SJSA1 (cell line): ENCODE results near the gene TSC1. TPM values are rescaled to one million over a fixed set of nuclear protein-coding genes. Genes with fewer than 3 reads are reported as not detected.

Experiments
- DNase-seq, 2 experiments: peaks; one replicate each; pipeline ENCODE4 v3.0.0-alpha.2; 2015 to 2020; ENCODE audit warnings: low spot score in 2 of 2, low read depth in 1 of 2
- H3K27ac ChIP-seq: fragments of 250-450 bp; sonication (Bioruptor Pico); 2 replicates; pipeline ENCODE4 v1.5.1; 2020; ENCODE audit warnings: mild to moderate bottlenecking, moderate library complexity
- H3K27me3 ChIP-seq: fragments of 250-450 bp; sonication (Bioruptor Pico); replicated peaks from 2 replicates; pipeline ENCODE4 v1.5.1; 2020; ENCODE audit warnings: mild to moderate bottlenecking, moderate library complexity
- H3K36me3 ChIP-seq: fragments of 250-450 bp; sonication (Bioruptor Pico); 2 replicates; pipeline ENCODE4 v1.5.1; 2020; ENCODE audit warnings: mild to moderate bottlenecking
- H3K4me1 ChIP-seq: fragments of 250-450 bp; sonication (Bioruptor Pico); replicated peaks from 2 replicates; pipeline ENCODE4 v1.6.1; 2021; ENCODE audit warnings: mild to moderate bottlenecking
- H3K4me3 ChIP-seq: fragments of 250-450 bp; sonication (Bioruptor Pico); 2 replicates; pipeline ENCODE4 v1.5.1; 2020; ENCODE audit warnings: mild to moderate bottlenecking
- H3K9me3 ChIP-seq: fragments of 250-450 bp; sonication (Bioruptor Pico); replicated peaks from 2 replicates; pipeline ENCODE4 v1.5.1; 2020; ENCODE audit warnings: mild to moderate bottlenecking
- total RNA-seq: library from RNA; depleted of rRNA; stranded (reverse); fragments of >200 nt; shearing (Covaris generic); gene quantifications from 2 replicates; pipeline ENCODE4 v1.2.3, GENCODE V29; 2014

TSC1 gene
- total RNA-seq, 1 experiment from 2014 or later = 54.5 TPM

GRCh38 chr9:132883349-132884294, 60.8 kb downstream of the TSC1 start:
- no peaks in the 10 kb centered on the region for H3K36me3 ChIP-seq
- H3K4me1 ChIP-seq = no peaks in the 10 kb centered on the region; the same call in 1 of the 2 replicates
- no peak overlapping the region for H3K4me3 ChIP-seq
- no peaks in the 10 kb centered on the region for H3K27me3 ChIP-seq
- no peak for DNase-seq
- no peaks in the 10 kb centered on the region for H3K9me3 ChIP-seq
- H3K27ac ChIP-seq = no peak overlapping the region

- Histone ChIP-seq H3K36me3 (no peaks in the 10 kb centered on the region), H3K4me1 (peaks cover 4% of the 10 kb centered on the region; the same call in 1 of the 2 replicates), H3K27me3 (no peaks in the 10 kb centered on the region), H3K4me3 (no peak overlapping the region), H3K27ac (no peak overlapping the region), H3K9me3 (no peaks in the 10 kb centered on the region)
- no peak for DNase-seq
These were observed 61.8 kb downstream of the TSC1 start for GRCh38 chr9:132882616-132883015.

DNA sequence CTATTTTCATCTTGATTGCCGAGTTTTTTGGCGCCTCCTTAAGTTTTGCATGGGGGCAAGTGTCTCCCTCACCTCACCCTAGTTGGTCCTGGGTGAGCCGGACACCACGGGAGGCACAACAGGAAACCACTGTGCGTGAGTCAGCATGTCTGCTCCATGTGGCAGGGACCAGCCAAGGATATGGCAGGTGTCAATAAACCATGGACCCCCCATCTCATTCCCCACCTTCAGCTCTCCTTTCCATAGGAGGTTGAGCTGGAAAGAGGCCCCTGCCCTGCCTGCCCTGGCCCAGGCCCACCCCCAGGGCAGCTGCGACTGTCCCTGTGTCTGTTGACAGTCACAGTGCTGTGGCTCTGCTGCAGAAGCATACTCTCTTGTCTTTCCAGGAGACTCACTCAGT, 62.6 kb downstream of the TSC1 start:
- no peaks in the 10 kb centered on the region for H3K36me3 ChIP-seq
- H3K27me3 ChIP-seq = no peaks in the 10 kb centered on the region
- no peak overlapping the region for H3K27ac ChIP-seq
- peaks cover 4% of the 10 kb centered on the region; the same call in 1 of the 2 replicates for H3K4me1 ChIP-seq
- no peak overlapping the region for H3K4me3 ChIP-seq
- no peaks in the 10 kb centered on the region for H3K9me3 ChIP-seq
- no peak for DNase-seq

DNA sequence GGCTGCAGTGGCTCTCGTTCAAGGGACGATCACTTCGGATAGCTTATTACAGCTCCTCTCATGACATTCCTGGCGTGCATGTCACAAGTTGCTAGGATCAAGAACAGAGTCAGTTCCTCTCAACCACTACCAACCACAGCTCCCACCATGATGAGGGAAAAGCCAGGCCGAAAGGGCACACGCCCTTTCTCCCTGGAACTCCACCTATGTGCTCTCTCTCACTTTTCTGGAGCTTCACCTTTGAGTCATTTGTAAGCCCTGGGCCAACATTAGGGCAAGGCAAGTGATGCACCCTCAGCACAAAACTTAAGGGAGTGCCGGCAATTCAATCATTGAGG, 64.1 kb downstream of the TSC1 start:
- Histone ChIP-seq H3K36me3 (no peaks in the 10 kb centered on the region), H3K27me3 (no peaks in the 10 kb centered on the region), H3K4me1 (peaks cover 4% of the 10 kb centered on the region; the same call in 1 of the 2 replicates), H3K4me3 (no peak overlapping the region), H3K9me3 (no peaks in the 10 kb centered on the region), H3K27ac (no peak overlapping the region)
- DNase-seq = no peak

DNA sequence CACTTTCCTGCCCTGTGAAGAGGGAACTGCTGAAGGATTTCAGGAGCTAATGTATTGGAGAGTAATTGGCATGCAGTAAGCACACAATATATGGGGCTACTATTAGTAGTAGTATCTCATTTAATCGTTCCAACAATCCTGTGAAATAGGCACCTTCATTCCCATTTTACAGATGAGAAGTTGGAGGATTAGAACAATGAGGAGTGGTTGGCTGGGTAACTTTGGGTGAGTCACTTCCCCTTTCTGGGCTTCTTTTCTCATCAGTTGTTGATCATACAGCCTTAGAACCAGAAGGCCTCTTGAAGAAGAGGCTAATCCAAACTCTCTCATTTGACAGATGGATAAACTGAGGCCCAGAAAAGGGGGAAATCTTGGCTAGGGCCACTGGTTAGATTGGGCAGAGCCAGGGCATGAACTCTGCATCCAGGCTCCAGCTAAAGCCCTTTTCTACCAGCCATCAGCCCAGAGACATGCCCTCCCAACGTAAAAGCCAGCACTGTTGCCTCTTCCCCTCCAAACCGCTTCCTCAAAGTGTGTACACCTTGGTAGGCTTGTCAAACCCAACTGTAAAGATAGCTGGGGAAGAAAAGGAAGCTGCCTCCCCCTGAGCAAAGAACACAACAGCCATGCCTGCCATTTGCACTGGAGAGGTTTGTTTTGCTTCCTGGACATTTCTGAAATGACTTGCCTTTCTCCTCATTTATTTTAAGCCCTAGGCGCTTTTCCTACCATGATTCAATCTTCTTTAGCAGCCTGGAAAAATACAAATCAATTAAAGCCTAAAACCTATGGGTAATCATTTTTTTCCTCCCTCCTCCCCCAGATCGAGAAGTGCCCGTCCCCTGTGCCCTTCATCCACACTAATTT, 64.7 kb downstream of the TSC1 start:
- no peak for DNase-seq
- H3K4me1 ChIP-seq = peaks cover 4% of the 10 kb centered on the region; the same call in 1 of the 2 replicates
- no peak overlapping the region for H3K4me3 ChIP-seq
- H3K36me3 ChIP-seq = no peaks in the 10 kb centered on the region
- no peaks in the 10 kb centered on the region for H3K9me3 ChIP-seq
- H3K27me3 ChIP-seq = no peaks in the 10 kb centered on the region
- H3K27ac ChIP-seq = no peak overlapping the region

DNA sequence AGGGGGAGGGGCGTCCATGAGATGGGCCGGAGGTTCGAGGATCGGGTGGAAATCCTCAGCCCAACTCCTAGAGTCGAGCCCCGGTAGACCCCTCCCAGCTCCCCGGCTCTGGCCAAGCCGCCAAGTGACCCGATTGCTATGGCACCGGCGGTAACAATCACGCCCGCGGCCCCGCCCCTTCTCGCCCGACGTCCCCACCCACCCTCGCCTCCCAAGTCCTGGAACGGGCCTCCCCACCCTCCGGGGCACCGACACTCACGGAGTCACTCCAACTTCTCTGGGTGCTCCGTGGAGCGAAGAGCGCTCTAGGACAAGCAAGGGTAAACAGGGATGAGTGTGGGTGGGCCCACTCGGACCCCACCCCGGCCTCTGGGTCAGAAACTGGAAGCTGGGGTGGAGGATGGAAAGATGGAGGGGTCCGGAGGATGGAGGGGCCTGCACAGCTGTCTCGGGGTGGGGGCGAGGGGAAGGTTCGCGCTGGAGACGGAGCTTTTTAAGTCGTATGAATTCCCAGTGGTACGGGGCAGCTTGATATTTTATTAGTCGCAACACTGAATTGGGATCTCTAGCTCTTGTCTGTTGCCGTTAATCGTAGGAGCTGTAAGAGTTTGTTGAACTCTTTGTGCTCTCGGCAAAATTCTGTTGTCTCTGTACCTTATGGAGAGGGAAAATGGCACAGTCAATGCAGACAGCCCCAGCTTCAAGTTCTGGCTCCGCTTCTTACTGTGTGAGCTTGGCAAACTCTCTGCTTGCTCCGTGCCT, 65.5 kb downstream of the TSC1 start, which contains the start of gene SPACA9:
TSS of gene SPACA9 (plus strand) at position 204 of the 762 bp plus-strand sequence. CDS start 5,050 bp downstream, outside the sequence.
- Histone ChIP-seq H3K4me3 (peak within 1 kb of the TSS; percentile 84), H3K9me3 (no peaks in the 10 kb centered on the region), H3K4me1 (peaks cover 4% of the 10 kb centered on the region; the same call in 1 of the 2 replicates), H3K27ac (peak within 1 kb of the TSS; percentile 75), H3K36me3 (no peaks in the 10 kb centered on the region), H3K27me3 (no peaks in the 10 kb centered on the region)
- DNase-seq = peak in 1 of 2 experiments; percentile 63

- H3K4me3 ChIP-seq = peak within 1 kb of the TSS; percentile 84
- H3K27ac ChIP-seq = peak within 1 kb of the TSS; percentile 75
- no peaks in the 10 kb centered on the region for H3K9me3 ChIP-seq
- peak; percentile 55 to 76 for DNase-seq
- H3K4me1 ChIP-seq = peaks cover 4% of the 10 kb centered on the region; the same call in 1 of the 2 replicates
- H3K36me3 ChIP-seq = no peaks in the 10 kb centered on the region
- no peaks in the 10 kb centered on the region for H3K27me3 ChIP-seq
These were observed 66.4 kb downstream of the TSC1 start, which contains the start of gene AK8 for GRCh38 chr9:132877824-132878694. AK8 (minus strand) TSS chr9:132878284; CDS start chr9:132878255, 29 bp downstream.

GRCh38 chr9:132877458-132877823, 67.0 kb downstream of the TSC1 start:
- DNase-seq = no peak
- H3K4me1 ChIP-seq = peaks cover 4% of the 10 kb centered on the region; the same call in 1 of the 2 replicates

DNA sequence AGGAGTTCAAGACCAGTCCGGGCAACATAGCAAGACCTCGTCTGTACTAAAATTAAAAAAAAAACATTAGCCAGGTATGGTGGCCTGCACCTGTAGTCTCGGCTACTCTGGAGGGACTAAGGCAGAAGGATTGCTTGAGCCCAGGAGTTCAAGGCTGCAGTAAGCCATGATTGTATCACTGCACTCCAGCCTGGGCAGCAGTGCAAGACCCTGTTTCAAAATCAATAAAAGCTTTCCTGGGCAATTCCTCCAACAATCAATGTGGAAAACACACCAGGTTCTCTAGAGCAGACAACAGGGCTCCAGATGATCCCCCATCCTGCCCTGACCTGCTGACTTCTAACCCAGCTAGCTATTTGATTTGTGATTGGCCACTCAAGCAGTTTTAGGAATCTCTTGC, 67.6 kb downstream of the TSC1 start:
- DNase-seq = no peak
- Histone ChIP-seq H3K27ac (no peak overlapping the region), H3K36me3 (no peaks in the 10 kb centered on the region), H3K4me1 (peaks cover 4% of the 10 kb centered on the region; the same call in 1 of the 2 replicates), H3K4me3 (no peak overlapping the region), H3K27me3 (no peaks in the 10 kb centered on the region), H3K9me3 (no peaks in the 10 kb centered on the region)

More at GRCh38 chr9:132877458-132877823, 67.0 kb downstream of the TSC1 start:
- peak overlapping the region; percentile 84 for H3K4me3 ChIP-seq
- H3K27ac ChIP-seq = no peak overlapping the region
- H3K36me3 ChIP-seq = no peaks in the 10 kb centered on the region
- H3K9me3 ChIP-seq = no peaks in the 10 kb centered on the region
- no peaks in the 10 kb centered on the region for H3K27me3 ChIP-seq

DNA sequence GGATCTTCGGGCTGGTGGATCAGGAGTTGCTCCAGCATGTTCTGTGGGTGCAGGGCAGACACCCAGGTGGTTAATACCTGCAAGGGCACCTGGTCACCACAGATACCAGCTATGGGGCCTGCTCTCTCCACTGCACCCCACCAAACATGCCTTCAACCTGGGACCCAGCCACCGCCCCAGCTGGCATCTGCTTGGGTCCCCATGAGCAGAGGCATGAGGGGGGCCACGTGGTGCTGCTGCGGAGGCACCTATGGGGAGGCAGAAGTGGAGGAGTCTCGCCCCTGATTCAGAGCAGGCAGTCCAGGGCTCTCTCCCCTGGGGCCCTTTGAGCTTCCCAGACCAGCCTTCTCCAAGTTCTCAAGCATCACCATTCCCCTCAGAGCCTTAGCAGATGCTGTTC, 69.3 kb downstream of the TSC1 start:
- Histone ChIP-seq H3K9me3 (no peaks in the 10 kb centered on the region), H3K36me3 (no peaks in the 10 kb centered on the region)

DNA sequence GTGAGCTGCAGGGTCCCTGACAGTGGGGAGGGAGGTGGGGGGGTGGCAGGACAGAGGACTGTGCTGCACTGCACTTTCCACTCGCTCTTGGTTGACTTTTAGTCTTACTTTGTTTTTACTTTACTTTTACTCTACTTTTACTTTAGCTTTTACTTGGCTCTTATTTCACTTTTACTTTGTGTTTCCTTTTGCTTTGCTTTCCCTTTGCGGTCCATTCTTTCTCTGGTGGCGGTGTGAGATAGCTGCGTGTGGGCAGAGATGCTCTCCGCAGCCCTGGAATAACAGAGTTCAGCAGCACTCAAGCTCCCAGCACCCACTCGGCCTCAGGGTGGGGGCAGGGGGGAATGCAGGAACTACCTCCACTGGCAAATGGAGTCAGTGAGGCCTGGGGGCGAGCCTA, 71.0 kb downstream of the TSC1 start:
- DNase-seq = no peak
- Histone ChIP-seq H3K4me3 (no peak overlapping the region), H3K27me3 (no peaks in the 10 kb centered on the region), H3K9me3 (no peaks in the 10 kb centered on the region), H3K36me3 (no peaks in the 10 kb centered on the region), H3K27ac (no peak overlapping the region), H3K4me1 (peaks cover 4% of the 10 kb centered on the region; the same call in 1 of the 2 replicates)

More for the DNA sequence above, 69.3 kb downstream of the TSC1 start:
- H3K27ac ChIP-seq = no peak overlapping the region
- peaks cover 4% of the 10 kb centered on the region; the same call in 1 of the 2 replicates for H3K4me1 ChIP-seq
- no peaks in the 10 kb centered on the region for H3K27me3 ChIP-seq
- H3K4me3 ChIP-seq = no peak overlapping the region
- no peak for DNase-seq

GRCh38 chr9:132869266-132869665, 75.2 kb downstream of the TSC1 start:
- Histone ChIP-seq H3K4me1 (no peaks in the 10 kb centered on the region), H3K27ac (no peak overlapping the region), H3K36me3 (no peaks in the 10 kb centered on the region), H3K27me3 (no peaks in the 10 kb centered on the region; the same call in 1 of the 2 replicates), H3K9me3 (no peaks in the 10 kb centered on the region), H3K4me3 (no peak overlapping the region)
- no peak for DNase-seq
